ENCODE data around the gene DRC1.

- no peak for TF ChIP-seq EZH2 (IDR thresholded peaks at IDR 0.05; ENCODE audit: low read length, missing control alignments)
- TF ChIP-seq, protein P1, sequence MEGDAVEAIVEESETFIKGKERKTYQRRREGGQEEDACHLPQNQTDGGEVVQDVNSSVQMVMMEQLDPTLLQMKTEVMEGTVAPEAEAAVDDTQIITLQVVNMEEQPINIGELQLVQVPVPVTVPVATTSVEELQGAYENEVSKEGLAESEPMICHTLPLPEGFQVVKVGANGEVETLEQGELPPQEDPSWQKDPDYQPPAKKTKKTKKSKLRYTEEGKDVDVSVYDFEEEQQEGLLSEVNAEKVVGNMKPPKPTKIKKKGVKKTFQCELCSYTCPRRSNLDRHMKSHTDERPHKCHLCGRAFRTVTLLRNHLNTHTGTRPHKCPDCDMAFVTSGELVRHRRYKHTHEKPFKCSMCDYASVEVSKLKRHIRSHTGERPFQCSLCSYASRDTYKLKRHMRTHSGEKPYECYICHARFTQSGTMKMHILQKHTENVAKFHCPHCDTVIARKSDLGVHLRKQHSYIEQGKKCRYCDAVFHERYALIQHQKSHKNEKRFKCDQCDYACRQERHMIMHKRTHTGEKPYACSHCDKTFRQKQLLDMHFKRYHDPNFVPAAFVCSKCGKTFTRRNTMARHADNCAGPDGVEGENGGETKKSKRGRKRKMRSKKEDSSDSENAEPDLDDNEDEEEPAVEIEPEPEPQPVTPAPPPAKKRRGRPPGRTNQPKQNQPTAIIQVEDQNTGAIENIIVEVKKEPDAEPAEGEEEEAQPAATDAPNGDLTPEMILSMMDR (conservative IDR thresholded peaks at IDR 0.05 in 1 of 2, IDR thresholded peaks at IDR 0.05 in 1 of 2; ENCODE audit: low read depth in 1 of 2, low read length in 2 of 2) = no peak
These were observed 65.1 kb downstream of the DRC1 start for GRCh38 chr2:26466662-26467310.
